ENCODE data around the gene SCG2. TPM values are rescaled to one million over a fixed set of nuclear protein-coding genes. Genes with fewer than 3 reads are reported as not detected.

The SCG2 gene
- total RNA-seq, 2 donors from 2014 or later = 0.90 to 5.4 TPM

- DNase-seq (ENCODE audit: low spot score) = no peak
- intact Hi-C loops (cut with DNase I) = no loop called here
These were observed 15.9 kb downstream of the SCG2 start for GRCh38 chr2:223586261-223586660.

GRCh38 chr2:223585666-223586065, 16.5 kb downstream of the SCG2 start:
- DNase-seq (ENCODE audit: low spot score) = no peak
- intact Hi-C loops (cut with DNase I) = no loop called here

GRCh38 chr2:223582001-223582400, 20.2 kb downstream of the SCG2 start:
- DNase-seq (ENCODE audit: low spot score) = no peak
- intact Hi-C loops (cut with DNase I) = no loop called here

DNA sequence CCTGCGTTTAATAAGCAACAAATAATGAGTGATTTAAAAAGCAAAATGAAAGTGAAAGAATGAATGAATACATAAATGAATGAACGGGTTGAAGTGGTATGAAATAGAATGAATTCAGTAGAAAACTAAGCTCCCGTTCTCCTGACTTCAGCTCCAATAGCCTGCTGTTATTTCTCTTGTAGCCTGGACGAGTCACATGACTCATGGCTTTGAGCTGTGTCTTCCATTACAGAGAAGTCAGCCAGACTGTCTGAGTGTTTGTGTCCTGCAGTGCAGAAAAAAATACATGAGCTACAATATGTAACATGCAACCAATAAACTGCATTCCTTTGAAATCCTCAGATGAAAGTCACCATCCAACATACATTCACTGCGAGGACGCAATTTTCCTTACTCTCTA, 21.2 kb downstream of the SCG2 start:
- intact Hi-C loops (cut with DNase I) = no loop called here
- DNase-seq (ENCODE audit: low spot score) = no peak

DNA sequence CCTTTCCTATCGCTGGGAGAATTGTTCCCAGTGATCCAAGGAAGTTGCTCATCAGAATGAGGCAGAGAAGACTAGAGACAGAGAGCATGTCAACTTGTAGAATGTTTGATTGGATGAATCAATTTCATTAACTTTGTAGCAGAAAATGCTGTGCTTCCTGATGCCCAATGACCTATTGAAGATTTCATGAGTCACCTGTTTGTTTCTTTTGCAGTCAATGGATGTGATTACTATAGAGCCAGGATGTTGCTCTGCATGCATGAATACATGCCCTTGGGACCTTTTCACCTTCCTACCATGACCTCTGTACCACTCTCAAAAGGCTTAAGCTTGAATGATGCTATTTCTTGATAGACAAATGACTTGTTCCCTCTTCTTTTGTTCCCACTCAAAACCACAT, 23.3 kb downstream of the SCG2 start:
- intact Hi-C loops (cut with DNase I) = no loop called here
- DNase-seq (ENCODE audit: low spot score) = no peak

DNA sequence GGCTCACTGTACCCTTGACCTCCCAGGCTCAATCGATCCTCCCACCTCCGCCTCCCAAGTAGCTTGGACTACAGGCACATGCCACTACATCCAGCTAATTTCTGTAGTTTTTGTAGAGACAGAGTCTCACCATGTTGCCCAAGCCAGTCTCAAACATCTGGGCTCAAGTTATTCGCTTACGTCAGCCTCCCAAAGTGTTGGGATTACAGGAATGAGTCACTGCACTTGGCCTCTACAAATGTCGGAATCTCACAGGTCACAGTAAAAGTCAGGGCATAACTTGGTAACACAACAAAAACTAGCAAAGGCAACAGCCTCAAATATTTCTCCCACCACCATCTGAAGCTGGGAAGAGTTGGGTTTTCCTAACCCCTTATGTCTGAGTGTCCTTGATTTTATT, 25.3 kb downstream of the SCG2 start:
- intact Hi-C loops (cut with DNase I) = no loop called here
- no peak for DNase-seq (ENCODE audit: low spot score)

DNA sequence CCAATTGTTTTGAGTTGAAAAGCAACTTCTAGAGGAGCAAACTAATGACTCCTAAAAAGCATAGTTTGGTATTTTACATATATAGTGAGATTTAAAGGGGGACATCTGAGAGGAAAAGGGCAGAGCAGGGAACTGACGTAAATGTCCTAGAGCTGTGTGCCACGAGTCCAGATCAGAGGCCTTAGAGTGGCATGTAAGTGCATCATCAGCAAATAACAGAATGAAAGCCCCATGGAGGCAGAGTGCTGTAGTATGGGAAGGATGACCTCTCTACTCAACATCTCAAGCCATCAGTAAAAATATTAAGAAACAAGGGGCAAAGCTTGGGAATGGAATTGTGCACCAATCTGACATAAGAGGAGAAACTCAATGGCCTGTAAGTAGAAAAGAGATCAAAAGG, 31.4 kb downstream of the SCG2 start:
- no peak for DNase-seq (ENCODE audit: low spot score)
- intact Hi-C loops (cut with DNase I) = no loop called here

GRCh38 chr2:223566396-223566795, 35.8 kb downstream of the SCG2 start:
- intact Hi-C loops (cut with DNase I) = no loop called here
- no peak for DNase-seq (ENCODE audit: low spot score)

GRCh38 chr2:223563462-223563861, 38.7 kb downstream of the SCG2 start:
- no peak for DNase-seq (ENCODE audit: low spot score)
- intact Hi-C loops (cut with DNase I) = no loop called here

DNA sequence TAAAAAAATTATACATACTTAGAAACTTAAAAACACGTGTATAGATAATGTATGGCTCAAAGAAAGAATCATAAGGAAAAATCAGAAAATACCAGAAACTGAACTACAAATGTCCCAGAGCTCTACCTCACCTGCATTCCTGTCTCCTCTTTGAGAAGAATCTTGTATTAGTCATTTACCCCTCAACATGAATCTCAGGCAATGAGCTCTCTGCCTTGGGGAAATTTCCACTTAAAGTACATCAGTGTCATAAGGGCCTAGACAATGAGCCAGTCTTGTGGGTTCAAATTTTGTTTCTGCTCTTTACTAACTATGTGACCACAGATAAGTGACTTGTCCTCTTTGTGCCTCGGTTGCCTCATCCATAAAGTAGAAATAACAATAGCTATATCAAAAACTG, 40.1 kb downstream of the SCG2 start:
- intact Hi-C loops (cut with DNase I) = no loop called here
- no peak for DNase-seq (ENCODE audit: low spot score)

- intact Hi-C loops (cut with DNase I) = no loop called here
- no peak for DNase-seq (ENCODE audit: low spot score)
These were observed 41.3 kb downstream of the SCG2 start for GRCh38 chr2:223560749-223561435.

GRCh38 chr2:223558970-223559369, 43.2 kb downstream of the SCG2 start:
- DNase-seq (ENCODE audit: low spot score) = no peak
- intact Hi-C loops (cut with DNase I) = no loop called here

GRCh38 chr2:223554923-223555322, 47.2 kb downstream of the SCG2 start:
- intact Hi-C loops (cut with DNase I) = no loop called here
- no peak for DNase-seq (ENCODE audit: low spot score)

GRCh38 chr2:223549215-223549614, 52.9 kb downstream of the SCG2 start:
- intact Hi-C loops (cut with DNase I) = no loop called here
- no peak for DNase-seq (ENCODE audit: low spot score)

DNA sequence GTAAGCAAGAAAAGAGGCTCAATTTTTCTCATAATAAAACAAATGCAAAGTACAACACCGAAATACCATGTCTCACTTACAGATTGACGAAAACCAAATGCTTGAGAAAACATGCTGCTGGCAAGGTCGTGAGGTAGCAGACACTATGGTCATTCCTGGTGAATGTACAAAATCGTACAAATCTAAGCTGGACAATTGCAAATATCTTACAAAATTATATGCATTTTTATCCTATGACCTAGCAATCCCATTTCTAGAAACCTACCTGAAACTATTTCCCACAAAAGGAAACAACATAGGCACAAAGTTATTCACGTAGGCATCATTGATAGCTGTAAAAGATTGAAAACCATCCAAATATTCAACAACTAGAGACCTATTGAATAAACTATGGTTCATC, 54.0 kb downstream of the SCG2 start:
- no peak for DNase-seq (ENCODE audit: low spot score)
- intact Hi-C loops (cut with DNase I) = no loop called here

Other genes with a start within 250 kb of the SCG2 start
- gene AP1S3, start 235.2 kb upstream of the SCG2 start, total RNA-seq = 1 to 10 TPM; 1.2 to 1.5 TPM

Measured in posterior vena cava (tissue), 2 donors.